Raji (cell line): ENCODE data around the gene FAM24A.
A peak's percentile ranks its signal among the peaks of the same experiment; 100 is the strongest.

Source experiments
- POLR2A ChIP-seq: IDR thresholded peaks from 2 replicates; pipeline ENCODE4 v1.6.1; 2011; ENCODE audit warnings: low read depth, low read length, control low read depth; ENCODE audit not compliant: insufficient read depth

Gene FAM24A

DNA sequence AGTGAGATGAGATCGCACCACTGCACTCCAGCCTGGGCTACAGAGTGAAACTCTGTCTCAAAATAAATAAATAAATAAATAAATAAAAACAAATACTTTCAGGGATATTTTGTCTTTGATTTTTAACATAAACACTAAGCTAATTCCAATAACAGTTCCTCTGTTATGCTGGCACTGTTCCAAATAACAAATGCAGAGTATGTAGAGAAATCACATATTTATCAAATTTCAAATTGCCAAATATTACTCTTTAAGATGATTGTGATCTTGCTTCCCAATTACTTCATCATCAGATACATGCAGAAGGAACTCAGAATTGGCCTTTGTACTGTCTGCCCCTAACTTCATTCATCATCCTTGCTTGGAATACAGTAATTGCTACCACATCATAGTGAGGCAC, 19.7 kb downstream of the FAM24A start:
- no peak for TF ChIP-seq POLR2A

GRCh38 chr10:122931088-122931906, 20.9 kb downstream of the FAM24A start:
- TF ChIP-seq POLR2A, result no peak

DNA sequence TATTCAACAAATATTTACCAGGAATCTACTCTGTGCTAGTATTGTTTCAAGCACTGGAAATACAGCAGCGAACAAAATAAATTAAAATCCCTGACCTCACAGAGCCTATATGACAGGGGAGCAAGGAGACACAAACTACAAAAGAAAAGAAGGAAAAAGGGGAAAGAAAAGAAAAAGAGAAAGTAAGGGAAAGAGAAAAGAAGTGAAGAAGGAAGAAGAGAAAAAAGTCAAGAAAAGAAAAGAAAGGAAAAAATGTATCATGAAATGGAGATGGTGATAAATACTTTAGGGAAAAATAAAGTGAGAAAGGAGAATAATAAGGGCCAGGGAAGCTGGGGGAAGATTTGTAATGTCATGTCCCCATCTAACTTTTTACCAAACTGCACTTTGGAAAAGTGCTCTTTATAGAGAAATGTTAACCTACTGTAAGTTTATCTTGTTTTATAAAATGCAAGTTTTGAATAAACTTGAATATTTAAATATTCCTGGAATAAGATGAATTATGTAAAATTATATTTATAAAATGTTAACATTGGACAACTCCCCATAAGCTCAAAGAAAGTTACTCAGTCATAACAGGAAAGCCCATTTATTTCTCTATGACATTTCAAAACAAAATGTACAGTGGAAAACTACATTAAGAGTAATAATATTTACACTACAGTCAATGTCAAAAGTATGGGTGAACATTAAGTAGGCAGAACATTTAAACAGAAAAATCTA, 28.9 kb downstream of the FAM24A start:
- no peak for TF ChIP-seq POLR2A

DNA sequence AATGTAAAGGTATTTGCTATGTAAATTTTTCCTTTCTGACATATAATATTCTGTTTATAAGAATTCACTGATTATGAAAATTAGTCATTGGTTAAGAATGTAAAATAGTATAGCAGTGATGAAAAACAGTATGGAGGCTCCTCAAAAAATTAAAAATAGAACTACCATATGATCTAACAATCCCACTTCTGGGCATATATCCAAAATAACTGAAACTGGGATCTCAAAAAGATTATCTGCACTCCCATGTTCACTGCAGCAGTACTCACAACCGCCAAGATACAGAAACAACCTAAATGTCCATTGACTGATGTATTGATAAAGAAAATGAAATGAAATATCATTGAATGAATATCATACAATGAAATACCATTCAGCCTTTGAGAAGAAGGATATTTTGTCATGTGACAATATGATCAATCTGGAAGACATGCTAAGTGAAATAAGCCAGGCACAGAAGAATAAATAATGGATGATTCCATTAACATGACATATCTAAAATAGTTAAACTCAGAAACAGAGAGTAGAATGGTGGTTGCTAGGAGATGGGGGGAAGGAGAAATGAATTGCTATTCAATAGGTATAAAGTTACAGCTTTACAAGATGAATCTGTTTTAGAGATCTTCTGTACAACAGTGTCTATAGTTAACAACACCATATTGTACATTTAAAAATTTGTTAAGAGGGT, 29.6 kb downstream of the FAM24A start:
- no peak for TF ChIP-seq POLR2A

DNA sequence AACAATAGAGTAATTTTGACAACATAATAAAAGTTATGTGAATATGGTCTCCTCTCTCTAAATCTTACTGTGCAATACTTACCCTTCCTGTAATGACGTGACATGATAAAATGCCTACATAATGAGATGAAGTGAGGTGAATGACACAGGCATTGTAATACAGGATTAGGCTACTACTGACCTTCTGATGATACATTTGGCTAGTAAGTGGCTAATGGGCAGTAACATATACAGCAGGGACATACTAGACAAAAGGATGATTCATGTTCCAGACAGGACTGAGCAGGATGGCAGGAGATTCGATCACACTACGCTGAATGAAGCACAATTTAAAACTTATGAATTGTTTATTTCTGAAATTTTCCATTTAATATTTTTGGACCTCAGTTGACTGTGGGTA, 38.9 kb downstream of the FAM24A start:
- no peak for TF ChIP-seq POLR2A

- peak; percentile 53 for TF ChIP-seq POLR2A
Observed at GRCh38 chr10:122953902-122954730, 43.7 kb downstream of the FAM24A start, which contains the start of gene C10orf88. C10orf88 (minus strand) TSS chr10:122954227; CDS start chr10:122954178, 49 bp downstream.

- TF ChIP-seq POLR2A, result no peak
Observed at GRCh38 chr10:122954731-122955050, 44.3 kb downstream of the FAM24A start.

- TF ChIP-seq POLR2A, result no peak
Observed at GRCh38 chr10:122955892-122956291, 45.5 kb downstream of the FAM24A start.

DNA sequence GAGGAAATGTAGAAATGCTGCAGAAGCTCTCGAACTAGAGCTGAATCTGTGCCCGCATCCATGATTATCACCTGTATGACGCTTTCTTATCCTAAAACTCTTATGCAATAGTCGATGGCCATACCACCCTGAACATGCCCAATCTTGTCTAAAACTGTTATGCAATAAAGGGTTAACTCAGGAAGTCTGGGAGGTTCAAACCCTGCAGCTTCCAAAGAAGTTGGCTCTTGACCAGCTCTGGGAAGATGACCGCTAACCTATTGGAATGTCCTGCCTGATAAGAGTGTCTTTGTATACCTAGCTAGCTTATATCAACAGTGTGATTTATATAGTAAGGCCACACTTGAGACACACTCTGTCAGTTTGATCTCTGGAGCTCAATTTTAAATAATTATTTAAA, 47.1 kb downstream of the FAM24A start:
- TF ChIP-seq POLR2A, result no peak

DNA sequence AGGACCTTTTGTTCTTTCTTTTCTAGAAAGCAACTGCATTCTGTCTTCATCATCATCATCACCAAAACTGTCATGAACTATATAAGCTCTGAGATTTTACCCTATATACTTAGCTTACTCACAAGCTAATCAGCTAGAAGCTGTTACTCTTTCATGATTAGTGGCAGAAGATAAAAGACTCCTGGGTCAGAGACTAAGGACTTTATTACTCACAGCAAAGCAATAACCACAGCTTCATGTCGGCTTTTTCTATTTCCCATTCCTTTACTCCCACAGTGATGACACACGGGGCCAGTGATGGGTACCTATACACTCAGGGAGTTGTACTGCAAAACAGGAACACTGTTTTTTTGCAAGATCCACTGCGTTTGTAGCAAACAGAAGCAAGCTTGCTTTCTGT, 52.0 kb downstream of the FAM24A start:
- no peak for TF ChIP-seq POLR2A
